OCI-LY7 (cell line): Measurements from ENCODE around the gene TMEM126A.

ENCODE experiments used
- EZH2phosphoT487 ChIP-seq: fragments of 200-600 bp; sonication (generic); IDR thresholded peaks from 2 replicates; pipeline ENCODE4 v1.6.1; 2018; ENCODE audit warnings: low read depth, borderline replicate concordance, mild to moderate bottlenecking, mixed run types, antibody characterized with exemption, low read length, moderate library complexity, mixed read lengths
- TF ChIP-seq, protein P1 (sequence below): fragments of 200-600 bp; sonication (generic); conservative IDR thresholded peaks from 2 replicates; pipeline ENCODE4 v1.5.1; 2014; ENCODE audit warnings: mild to moderate bottlenecking, antibody characterized with exemption, low read length, moderate library complexity, mixed read lengths

DNA sequence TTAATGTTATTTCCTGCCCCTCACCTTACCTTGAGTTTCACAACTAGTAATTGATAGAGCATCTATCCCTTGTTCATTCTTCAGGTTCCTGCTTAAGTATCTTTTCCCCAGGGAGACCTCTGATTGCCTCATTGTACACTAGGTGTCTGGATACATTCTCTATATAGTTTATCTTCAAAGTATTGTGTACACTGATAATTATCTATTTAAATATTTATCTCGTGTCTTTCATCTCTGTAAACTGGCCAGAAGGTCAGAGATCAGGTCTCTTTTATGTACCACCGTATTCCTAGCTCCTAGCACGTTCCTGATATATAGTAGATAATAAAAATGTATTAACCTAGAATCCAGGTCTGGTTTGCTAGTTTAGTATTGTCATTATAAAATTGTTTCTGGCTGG lies 13.0 kb upstream of the TMEM126A start:
- TF ChIP-seq, protein P1, sequence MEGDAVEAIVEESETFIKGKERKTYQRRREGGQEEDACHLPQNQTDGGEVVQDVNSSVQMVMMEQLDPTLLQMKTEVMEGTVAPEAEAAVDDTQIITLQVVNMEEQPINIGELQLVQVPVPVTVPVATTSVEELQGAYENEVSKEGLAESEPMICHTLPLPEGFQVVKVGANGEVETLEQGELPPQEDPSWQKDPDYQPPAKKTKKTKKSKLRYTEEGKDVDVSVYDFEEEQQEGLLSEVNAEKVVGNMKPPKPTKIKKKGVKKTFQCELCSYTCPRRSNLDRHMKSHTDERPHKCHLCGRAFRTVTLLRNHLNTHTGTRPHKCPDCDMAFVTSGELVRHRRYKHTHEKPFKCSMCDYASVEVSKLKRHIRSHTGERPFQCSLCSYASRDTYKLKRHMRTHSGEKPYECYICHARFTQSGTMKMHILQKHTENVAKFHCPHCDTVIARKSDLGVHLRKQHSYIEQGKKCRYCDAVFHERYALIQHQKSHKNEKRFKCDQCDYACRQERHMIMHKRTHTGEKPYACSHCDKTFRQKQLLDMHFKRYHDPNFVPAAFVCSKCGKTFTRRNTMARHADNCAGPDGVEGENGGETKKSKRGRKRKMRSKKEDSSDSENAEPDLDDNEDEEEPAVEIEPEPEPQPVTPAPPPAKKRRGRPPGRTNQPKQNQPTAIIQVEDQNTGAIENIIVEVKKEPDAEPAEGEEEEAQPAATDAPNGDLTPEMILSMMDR, result no peak
- no peak for TF ChIP-seq EZH2phosphoT487
